NOMO-1 (cell line): ENCODE results near the gene PRR23A.
"Not testable (repeated sequence)": the region's sequence is repeated elsewhere in the genome, so short reads cannot be mapped to it uniquely, and the experiment has no call there.

Source experiments
- DNase-seq, 2 experiments: peaks; one replicate each; lab custom pipeline; 2025; ENCODE audit not compliant: unreplicated experiment in 2 of 2; lab: John Stamatoyannopoulos, UW

Gene PRR23A

DNA sequence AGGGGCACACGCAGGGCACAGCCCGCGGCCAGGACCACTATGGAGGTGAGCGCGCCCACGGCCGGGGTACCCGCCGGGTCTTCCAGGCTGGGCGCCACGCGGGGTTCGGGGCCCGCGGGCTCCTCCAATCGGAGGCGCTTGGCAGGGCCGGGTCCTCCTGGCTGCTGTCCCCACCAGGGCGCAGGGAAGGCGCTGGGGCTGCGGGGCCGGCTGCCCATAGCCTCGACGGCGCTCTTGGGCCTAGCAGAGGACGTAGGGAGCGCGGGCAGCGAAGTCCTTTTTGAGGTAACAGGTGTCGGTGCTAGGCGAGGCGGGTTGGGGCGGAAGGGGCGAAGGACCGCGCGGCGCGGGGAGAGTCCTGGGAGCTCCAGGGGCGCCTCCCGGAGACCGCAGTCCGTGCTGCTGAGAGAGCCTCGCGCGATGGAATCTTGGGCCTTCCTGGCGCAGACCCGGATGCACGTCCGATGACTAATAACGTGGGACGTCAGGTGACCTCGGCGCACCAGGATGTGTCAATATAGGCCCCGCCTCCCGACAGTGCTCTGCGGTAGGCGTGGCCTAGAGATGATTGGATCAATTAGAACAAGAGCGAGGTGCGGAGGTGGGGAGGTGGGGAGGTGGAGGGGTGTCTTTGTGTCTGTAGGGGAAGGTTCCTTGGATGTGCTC, at the start of gene PRR23A:
PRR23A (minus strand) TSS at position 218 of the 666 bp plus-strand sequence; CDS start at position 218, 0 bp downstream.
- DNase-seq, result no peak

DNA sequence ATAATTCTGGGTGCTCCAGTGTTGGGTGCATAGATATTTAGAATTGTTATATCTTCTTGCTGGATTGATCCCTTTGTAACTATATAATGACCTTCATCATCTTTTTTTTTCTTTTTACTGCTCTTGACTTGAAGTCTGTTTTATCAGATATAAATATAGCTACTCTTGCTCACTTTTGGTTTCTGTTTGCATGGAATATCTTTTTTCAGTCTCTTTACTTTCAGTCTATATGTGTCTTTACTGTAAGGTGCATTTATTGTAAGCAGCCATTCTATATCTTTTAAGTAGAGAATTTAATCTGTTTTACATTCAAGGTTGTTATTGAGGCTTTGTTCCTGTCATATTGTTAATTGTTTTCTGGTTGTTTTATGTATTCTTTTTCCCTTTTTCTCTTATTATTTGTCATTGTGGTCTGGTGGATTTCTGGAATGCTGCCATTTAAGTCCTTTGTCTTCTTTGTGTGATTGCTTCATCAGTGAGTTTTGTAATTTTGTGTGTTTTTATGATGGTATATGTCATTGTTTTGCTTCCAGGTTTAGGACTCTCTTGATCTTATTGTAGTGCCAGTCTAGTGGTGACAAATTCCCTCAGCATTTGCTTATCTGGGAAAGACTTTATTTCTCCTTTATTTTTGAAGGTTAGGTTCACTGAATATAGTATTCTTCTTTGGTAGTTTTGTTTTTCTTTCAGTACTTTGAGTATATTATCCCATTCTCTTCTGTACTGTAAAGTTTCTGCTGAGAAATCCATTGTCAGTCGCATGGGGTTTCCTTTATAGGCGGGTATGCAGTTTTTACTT, 46.9 kb upstream of the PRR23A start:
- no peak for DNase-seq

DNA sequence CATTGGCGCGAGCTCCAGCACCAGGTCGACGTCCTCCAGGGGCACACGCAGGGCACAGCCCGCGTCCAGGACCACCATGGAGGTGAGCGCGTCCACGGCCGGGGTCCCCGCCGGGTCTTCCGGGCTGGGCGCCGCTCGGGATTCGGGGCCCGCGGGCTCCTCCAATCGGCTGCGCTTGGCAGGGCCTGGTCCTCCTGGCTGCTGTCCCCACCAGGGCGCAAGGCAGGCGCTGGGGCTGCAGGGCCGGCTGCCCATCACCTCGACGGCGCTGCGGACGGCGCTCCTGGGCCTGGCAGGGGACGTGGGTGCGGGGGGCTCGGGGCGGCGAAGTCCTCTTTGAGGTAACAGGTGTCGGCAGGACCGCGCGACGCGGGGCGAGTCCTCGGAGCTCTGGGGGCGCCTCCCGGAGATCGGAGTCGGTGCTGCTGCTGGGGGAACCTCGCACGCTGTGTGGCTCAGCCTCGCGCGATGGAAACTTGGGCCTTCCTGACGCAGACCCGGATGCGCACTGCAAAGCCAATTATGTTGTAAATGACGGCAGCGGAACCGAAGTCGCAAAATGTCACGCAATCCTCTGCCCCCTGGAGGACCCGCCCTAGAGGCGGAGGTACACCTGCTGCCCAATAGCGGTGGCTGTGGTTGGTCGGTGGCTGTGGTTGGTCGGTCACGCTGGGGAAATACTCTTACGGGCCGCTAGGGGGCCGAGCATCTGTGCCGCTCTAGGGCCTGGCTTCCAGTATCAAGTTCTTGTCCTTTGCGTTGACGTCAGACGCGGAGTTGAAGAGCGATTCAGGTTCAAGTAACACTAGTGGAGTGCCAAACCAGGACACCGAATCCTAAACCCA, 38.5 kb upstream of the PRR23A start, which contains the start of gene PRR23C:
PRR23C (minus strand) TSS at position 527 of the 845 bp plus-strand sequence; CDS start at position 255, 272 bp downstream.
- no peak for DNase-seq

DNA sequence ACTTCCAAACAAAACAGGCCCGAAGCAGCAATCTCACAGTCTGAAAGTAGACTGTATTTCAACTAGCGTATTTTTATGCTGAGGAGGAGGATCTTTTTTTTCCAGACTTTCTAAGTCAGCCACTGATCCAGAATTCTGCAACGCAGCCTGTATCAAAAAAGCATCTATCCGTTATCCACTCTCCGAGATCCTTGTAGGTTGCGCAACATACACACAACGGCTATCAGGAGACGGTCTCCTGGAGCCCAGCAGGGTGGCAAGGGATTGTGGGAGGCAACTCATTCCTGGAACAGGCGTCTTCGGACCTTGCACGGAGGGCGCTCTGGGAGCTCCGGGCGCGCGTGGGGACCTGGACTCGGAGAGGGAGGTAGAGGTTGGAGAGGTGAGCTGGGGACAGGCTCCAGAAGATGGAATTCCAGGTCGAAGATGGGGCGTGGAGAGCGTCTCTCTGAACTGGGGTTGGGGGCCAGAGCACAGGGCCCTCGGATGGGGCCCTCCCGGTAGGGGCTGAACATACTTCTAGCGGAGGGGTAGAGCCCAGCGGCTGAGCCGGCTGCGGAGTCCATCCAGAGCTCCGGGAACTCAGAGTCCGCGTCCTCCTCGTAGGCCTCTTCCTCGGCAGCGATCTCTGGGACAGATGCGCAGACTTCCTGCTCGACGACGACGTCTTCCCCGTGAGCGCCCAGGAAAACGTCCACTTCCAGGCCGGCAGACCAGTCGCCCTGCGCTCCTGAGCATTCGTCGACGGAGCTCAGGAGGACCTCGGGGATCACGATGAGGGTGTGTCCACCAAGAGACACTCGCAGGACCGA, 37.7 kb upstream of the PRR23A start:
- no peak for DNase-seq

DNA sequence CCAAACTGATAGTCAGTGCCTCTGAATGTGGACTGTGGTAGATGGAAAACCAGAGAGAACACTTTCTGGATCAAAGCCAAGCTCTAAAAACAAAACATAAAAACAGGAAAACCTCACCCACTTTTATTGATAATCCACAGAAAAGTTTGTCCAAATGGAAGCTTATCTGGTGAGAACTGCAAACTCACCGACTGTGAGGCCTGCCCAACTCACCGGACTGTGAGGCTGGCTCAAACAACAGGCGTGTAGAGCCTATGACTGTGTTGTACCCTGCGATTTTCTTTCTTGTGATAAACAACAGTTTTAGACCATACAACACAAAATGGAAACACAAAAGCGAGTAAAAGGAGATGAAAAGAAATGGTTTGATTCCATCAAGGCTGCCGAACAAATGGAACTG, 31.4 kb upstream of the PRR23A start:
- DNase-seq, result no peak

DNA sequence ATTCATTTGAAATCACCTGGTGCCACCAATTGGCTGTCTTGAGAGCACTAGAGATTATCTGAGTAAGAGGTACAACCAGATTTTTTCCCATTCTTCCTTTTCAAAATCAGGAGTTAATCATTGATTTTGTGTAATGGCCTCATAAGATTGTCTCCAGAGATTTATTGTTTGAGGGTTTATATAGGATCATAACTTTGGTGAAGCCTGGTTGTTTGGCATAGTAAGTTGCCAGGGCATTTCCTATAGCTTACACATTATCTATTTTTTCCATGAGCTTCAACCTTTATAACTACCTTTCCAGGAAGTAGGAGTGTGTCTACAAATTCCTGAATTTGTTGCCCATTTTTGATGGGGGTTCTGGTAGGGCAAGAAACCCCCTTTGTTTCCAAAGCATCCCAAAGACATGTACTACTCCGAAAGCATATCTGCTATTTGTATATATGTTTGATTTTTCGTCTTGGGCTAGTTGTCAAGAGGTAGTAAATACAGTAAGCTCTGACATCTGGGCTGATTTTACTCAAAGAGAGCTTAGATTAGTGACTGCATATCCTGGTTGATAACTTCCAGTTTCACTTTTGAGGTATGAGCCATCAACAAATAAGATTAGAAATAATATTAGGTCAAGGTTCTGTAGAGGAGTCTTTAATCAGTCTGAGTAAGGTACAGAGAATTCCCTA, 26.4 kb upstream of the PRR23A start:
- DNase-seq, result no peak

DNA sequence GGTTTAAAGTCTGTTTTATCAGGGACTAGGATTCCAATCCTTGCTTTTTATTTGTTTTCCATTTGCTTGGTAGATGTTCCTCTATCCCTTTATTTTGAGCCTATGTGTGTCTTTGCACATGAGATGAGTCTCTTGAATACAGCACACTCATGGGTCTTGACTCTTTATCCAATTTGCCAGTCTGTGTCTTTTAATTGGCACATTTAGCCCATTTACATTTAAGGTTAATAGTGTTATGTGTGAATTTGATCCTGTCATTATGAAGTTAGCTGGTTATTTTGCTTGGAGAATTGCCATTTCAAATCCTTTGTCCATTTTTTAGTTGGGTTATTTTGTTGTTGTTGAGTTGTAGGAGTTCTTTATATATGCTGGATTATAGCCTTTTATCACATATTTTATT, 24.5 kb upstream of the PRR23A start:
- not testable (repeated sequence) for DNase-seq

DNA sequence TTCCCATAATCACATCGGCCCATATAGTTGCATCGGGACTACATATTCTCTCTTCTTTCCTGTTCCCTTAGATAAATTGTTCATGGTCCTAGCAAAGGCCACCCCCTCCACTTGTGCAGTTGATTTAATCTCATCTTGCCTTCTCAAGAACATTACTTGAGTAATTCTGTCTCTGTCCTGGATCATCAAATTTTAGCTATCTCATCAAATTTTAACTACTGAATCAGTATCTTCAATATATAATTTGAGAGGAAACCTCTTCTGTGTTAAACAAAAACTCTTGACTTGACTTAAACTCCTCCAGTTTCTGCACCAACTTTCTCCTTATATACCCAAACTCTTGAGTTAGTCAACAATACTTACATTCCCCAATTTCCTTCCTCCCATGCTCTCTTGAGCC, 18.9 kb upstream of the PRR23A start:
- no peak for DNase-seq

DNA sequence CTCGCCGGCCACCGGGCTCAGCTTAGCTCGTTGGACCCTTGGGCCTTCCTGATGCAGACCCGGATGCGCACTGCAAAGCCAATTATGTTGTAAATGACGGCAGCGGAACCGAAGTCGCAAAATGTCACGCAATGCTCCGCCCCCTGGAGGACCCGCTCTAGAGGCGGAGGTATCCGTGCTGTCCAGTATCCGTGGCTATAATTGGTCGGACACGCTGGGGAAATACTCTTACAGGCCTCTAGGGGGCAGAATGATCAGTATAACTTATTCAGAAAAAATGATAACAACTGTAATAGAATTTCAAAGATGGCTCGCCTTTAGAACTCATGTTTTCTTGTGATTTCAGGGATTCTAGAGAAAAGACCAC, 14.8 kb upstream of the PRR23A start, which contains the start of gene PRR23B:
PRR23B (minus strand) TSS at position 59 of the 367 bp plus-strand sequence. CDS start 265 bp downstream, outside the sequence.
- DNase-seq, result no peak

DNA sequence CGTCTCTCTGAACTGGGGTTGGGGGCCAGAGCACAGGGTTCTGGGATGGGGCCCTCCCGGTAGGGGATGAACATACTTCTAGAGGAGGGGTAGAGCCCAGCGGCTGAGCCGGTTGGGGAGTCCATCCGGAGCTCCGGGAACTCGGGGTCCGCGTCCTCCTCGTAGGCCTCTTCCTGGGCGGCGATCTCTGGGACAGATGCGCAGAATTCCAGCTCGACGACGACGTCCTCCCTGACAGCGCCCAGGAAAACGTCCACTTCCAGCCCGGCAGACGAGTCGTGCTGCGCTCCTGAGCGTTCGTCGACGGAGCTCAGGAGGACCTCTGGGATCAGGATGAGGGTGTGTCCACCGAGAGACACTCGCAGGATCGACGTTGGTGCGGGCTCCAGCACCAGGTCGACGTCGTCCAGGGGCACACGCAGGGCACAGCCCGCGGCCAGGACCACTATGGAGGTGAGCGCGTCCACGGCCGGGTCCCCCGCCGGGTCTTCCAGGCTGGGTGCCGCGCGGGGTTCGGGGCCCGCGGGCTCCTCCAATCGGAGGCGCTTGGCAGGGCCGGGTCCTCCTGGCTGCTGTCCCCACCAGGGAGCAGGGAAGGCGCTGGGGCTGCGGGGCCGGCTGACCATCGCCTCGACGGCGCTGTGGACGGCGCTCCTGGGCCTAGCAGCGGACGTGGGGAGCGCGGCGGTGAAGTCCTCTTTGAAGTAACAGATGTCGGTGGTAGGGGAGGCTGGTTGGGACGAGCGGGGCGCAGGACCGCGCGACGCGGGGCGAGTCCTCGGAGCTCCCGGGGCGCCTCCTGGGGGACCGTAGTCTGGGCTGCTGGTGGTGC, 14.2 kb upstream of the PRR23A start:
- DNase-seq, result no peak

DNA sequence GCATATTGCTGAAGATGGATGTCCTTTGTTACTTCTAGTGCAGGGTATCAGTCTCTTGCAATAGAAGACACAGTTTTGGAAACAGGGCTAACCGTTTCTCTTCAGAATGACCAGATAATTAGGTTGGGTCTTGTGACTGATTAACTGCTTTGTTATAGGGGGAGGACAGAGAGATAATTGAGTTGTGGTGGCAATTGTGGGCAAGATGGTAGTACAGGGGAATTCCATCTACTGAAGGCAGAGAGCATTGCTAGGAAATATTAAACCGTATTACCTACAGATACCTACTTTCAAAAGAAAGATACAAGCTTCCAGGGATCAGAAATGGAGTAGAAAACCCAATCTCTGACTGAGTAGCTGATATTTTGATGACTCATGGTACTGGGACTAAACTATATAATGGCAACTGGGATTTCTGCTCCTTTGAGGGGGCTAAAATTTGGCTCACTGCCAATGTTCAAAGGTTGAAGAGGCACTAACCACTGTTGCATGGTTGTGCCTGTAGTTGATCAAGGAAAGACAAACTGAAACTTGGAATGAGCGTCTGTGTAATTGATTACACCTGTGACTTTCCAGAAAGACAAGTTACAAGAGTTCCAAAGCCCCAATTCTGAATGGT, 10.5 kb upstream of the PRR23A start:
- no peak for DNase-seq

DNA sequence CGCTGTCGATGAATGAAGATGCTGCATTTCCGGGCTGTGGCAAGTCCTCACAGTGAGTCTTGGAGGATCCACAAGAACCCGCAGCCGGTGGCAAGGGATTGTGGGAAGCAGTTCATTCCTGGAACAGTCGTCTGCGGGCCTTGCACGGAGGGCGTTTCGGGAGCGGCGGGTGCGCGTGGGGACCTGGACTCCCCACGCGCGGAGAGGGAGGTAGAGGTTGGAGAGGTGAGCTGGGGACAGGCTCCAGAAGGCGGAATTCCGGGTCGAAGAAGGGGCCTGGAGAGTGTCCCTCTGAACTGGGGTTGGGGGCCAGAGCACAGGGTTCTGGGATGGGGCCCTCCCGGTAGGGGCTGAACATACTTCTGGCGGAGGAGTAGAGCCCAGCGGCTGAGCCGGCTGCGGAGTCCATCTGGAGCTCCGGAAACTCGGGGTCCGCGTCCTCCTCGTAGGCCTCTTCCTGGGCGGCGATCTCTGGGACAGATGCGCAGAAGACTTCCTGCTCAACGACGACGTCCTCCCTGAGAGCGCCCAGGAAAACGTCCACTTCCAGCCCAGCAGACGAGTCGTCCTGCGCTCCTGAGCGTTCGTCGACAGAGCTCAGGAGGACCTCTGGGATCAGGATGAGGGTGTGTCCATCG, 593 bp downstream of the PRR23A start:
- no peak for DNase-seq

DNA sequence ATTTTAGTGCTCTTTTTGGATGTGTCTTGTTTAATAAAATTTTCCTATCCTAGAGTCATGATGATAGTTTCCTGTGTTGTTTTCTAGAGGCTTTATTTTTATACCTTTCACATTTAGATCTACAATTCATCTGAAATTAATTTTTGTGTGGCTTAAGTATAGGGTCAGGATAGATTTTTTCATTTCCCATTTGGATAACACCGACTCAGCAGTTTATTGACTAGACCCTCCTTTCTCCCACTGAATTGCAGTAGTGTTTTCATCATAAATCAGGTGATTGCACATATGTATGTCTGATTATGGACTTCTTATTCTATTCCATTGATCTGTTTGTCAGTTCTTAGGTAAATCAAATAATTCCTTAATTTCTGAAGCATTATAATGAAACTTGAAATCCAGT, 10.4 kb downstream of the PRR23A start:
- no peak for DNase-seq

DNA sequence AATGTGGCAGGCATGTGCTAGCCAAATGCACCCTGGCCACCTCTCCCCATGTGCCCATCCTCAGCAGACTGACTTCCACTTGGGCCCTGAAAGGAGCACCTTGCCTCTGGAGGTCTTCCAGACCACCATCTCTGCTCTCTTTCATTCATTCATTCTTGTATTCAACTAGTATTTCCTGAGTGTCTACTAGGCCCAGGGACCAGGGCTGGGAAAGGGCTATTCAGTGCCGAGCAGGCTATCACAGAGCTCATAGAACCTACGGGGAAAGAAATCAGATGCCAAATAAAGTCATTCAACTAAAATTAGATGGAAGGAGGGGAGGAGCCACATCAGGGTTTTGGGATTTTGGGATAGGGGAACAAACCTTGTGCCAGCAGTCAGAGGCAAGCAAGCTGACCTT, 18.9 kb downstream of the PRR23A start:
- DNase-seq, result no peak

DNA sequence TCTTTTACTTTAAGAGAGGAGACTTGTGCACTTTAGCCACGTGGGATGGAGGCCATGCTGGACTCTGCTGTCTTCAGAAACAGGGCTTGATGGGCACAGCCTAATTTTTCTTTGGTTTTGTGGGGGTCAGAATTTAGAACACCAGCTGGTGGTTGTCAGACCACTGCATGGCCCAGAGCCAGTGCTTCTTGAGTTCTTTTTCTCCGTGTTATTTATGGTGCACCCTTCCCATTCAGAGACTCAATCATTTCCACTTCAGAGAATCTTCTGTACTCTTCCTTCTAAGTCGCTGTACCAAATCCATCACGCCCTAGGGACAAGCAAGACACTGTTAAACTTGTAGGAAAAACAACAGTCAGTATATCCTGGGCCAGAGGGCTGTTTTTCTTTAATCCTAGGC, 20.1 kb downstream of the PRR23A start:
- DNase-seq, result no peak

DNA sequence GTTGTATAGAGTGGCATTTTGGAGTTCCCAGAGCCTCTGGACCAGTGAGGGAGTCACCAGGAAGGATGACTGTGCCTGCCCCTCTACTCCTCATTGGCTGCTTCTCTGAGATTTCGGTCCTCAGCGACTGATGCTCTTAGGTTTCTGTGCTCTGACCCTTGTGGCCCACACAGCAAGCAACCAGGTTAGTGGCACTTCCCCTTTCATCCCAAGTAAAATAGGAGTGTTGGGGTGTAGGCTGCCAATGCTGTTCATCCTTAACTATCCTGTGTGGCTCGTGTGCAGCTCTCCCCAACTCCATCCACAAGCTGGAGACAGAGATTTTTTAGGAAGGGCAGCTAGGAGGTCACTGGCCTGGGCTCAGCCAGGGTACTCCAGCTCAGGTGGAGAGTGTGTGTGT, 21.3 kb downstream of the PRR23A start:
- no peak for DNase-seq

DNA sequence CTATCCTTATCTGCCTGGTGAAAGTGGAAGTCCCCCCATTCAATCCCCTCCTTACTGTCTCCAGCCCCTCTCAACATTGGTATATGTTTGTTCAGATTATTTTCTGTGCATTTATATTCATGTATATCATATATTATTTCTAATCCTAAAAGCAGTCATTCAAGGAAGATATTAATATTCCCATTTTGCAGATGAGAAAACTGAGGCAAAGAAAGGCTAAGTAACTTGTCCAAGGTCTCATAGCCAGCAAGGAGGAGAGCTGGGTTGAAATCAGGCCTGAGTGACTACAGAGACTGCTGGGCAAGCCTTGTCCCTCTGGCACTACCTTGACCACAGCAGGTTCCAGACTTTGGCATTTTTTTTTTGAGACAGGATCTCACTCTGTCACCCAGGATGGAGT, 30.0 kb downstream of the PRR23A start:
- no peak for DNase-seq

DNA sequence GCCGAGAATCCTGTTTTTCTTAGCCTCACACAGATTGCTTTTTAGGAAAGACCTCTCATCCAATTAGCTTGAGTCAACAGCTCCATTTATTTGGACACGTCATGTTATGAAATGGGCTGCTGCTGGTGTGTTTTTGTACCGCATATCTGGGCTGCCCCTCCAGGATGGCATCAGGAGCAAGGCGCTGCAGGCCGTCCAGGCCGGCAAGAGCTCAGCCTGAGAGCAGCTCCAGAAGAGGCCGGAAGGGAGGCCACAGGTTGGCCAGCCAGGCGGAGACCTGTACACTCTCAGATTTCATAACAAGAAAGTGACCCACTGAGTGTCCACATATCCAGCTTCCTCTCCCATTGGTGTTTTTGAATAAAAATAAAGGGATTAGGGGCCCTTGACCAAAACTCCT, 30.7 kb downstream of the PRR23A start:
- DNase-seq, result no peak
